PFSK-1 (cell line): Measurements from ENCODE around the gene FGFR4.

Experiments used
- POLR2AphosphoS5 ChIP-seq: IDR thresholded peaks from 2 replicates; pipeline ENCODE4 v1.6.1; 2012; ENCODE audit warnings: low read depth, mild to moderate bottlenecking, control low read depth, low read length, moderate library complexity
- SIN3A ChIP-seq: IDR thresholded peaks from 2 replicates; pipeline ENCODE4 v1.6.1; 2012; ENCODE audit warnings: mild to moderate bottlenecking, low read length, moderate library complexity, borderline replicate concordance; ENCODE audit not compliant: insufficient read depth
- TAF1 ChIP-seq: IDR thresholded peaks from 2 replicates; pipeline ENCODE4 v1.6.1; 2012; ENCODE audit warnings: low read length, control low read depth, borderline replicate concordance; ENCODE audit not compliant: insufficient read depth
- TF ChIP-seq, protein P1 (sequence below), 2 experiments: IDR thresholded peaks; 2 replicates each; pipeline versions ENCODE4 v1.6.1 to v1.8.0; 2011 to 2012; ENCODE audit warnings: low read depth in 2 of 2, low read length in 2 of 2, control low read depth in 1 of 2, inconsistent platforms in 1 of 2, mild to moderate bottlenecking in 1 of 2, moderate library complexity in 1 of 2; ENCODE audit not compliant: insufficient read depth in 1 of 2

DNA sequence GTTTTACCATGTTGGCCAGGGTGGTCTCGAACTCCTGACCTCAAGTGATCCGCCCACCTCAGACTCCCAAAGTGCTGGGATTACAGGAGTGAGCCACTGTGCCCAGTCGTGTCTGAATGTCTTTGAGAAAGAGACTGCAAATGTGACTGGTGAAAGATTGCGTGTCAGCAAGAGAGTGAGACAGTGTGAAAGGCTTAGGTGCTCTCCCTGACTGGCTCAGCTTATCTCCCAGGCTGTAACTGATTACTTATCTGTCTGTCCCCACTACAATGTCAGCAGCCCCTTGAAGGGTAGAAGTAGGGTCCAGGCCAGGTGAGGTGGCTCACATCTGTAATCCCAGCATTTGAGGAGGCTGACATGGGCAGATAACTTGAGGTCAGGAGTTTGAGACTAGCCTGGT is 3.4 kb upstream of the FGFR4 start:
- TF ChIP-seq POLR2AphosphoS5 = no peak
- TF ChIP-seq SIN3A = no peak
- no peak for TF ChIP-seq TAF1
- TF ChIP-seq, protein P1, sequence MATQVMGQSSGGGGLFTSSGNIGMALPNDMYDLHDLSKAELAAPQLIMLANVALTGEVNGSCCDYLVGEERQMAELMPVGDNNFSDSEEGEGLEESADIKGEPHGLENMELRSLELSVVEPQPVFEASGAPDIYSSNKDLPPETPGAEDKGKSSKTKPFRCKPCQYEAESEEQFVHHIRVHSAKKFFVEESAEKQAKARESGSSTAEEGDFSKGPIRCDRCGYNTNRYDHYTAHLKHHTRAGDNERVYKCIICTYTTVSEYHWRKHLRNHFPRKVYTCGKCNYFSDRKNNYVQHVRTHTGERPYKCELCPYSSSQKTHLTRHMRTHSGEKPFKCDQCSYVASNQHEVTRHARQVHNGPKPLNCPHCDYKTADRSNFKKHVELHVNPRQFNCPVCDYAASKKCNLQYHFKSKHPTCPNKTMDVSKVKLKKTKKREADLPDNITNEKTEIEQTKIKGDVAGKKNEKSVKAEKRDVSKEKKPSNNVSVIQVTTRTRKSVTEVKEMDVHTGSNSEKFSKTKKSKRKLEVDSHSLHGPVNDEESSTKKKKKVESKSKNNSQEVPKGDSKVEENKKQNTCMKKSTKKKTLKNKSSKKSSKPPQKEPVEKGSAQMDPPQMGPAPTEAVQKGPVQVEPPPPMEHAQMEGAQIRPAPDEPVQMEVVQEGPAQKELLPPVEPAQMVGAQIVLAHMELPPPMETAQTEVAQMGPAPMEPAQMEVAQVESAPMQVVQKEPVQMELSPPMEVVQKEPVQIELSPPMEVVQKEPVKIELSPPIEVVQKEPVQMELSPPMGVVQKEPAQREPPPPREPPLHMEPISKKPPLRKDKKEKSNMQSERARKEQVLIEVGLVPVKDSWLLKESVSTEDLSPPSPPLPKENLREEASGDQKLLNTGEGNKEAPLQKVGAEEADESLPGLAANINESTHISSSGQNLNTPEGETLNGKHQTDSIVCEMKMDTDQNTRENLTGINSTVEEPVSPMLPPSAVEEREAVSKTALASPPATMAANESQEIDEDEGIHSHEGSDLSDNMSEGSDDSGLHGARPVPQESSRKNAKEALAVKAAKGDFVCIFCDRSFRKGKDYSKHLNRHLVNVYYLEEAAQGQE (IDR thresholded peaks at IDR 0.05; ENCODE audit: insufficient read depth in 1 of 2, low read depth in 2 of 2, low read length in 2 of 2) = no peak
